GM13976 (cell line): ENCODE measurements around the gene KCNG2.

ENCODE experiments used
- DNase-seq: peaks from one replicate; pipeline ENCODE4 v3.0.0; 2012; ENCODE audit warnings: low spot score
- CTCF ChIP-seq: IDR thresholded peaks from 2 replicates; pipeline ENCODE4 v1.5.1; 2012; ENCODE audit warnings: borderline replicate concordance, mild to moderate bottlenecking; ENCODE audit not compliant: insufficient read depth; ENCODE audit errors: extremely low read depth, missing control alignments, control extremely low read depth
- in situ Hi-C: fragments of 300-500 bp; cut with MboI; formaldehyde crosslinking; loops from one replicate; pipeline ENCODE4 v1.12.0; 2022; ENCODE audit warnings: low sequenced_read_pairs, mixed read lengths, inconsistent platforms; ENCODE audit not compliant: unreplicated experiment

Gene KCNG2

GRCh38 chr18:79799619-79800370 lies 2.1 kb downstream of the KCNG2 start:
- in situ Hi-C loops: no loop called here
- DNase-seq: no peak
- no peak for TF ChIP-seq CTCF

- TF ChIP-seq CTCF: no peak
- no peak for DNase-seq
- in situ Hi-C loops: no loop called here
Measured at GRCh38 chr18:79800371-79801180, 2.8 kb downstream of the KCNG2 start.

GRCh38 chr18:79801217-79801616 lies 3.5 kb downstream of the KCNG2 start:
- DNase-seq: no peak
- in situ Hi-C loops: no loop called here
- no peak for TF ChIP-seq CTCF

- no peak for TF ChIP-seq CTCF
- DNase-seq: no peak
- in situ Hi-C loops: no loop called here
Measured at GRCh38 chr18:79801641-79802040, 3.9 kb downstream of the KCNG2 start.

GRCh38 chr18:79802298-79802697 lies 4.6 kb downstream of the KCNG2 start:
- TF ChIP-seq CTCF: no peak
- in situ Hi-C loops: no loop called here
- DNase-seq: no peak

GRCh38 chr18:79803611-79804051 lies 5.9 kb downstream of the KCNG2 start:
- in situ Hi-C loops: no loop called here
- no peak for DNase-seq
- no peak for TF ChIP-seq CTCF
